A549 (cell line): ENCODE results near the gene PRKCD. TPM values are rescaled to one million over a fixed set of nuclear protein-coding genes. Genes with fewer than 3 reads are reported as not detected.

Source experiments
- ATAC-seq, 2 experiments: fragments of 200-7000 bp in 1 of 2; fragments of >200 bp in 1 of 2; cut with Nextera tagmentation in 1 of 2; cut with Tn5 transposase in 1 of 2; 3 replicates each; pipeline versions ENCODE4 v1.8.0 to v1.9.1; 2018 to 2020; ENCODE audit warnings: mild to moderate bottlenecking in 1 of 2, moderate library complexity in 1 of 2
- CTCF ChIA-PET: fragments of 300-600 bp; sonication (Branson Sonifier 250); formaldehyde crosslinking; extraction: SDS; loops from one replicate; lab custom pipeline; 2021; ENCODE audit warnings: antibody characterized with exemption, inconsistent platforms; lab: Yijun Ruan, JAX
- POLR2A ChIA-PET: fragments of 350-600 bp; formaldehyde crosslinking; extraction: SDS; loops from one replicate; lab custom pipeline; 2021; ENCODE audit warnings: antibody characterized with exemption, inconsistent platforms; lab: Yijun Ruan, JAX
- DNase-seq, 2 experiments: peaks; one replicate each; pipeline versions ENCODE4 v3.0.0 to v3.0.0-alpha.2; 2011 to 2016; ENCODE audit warnings: low read depth in 1 of 2, low spot score in 1 of 2
- FAIRE-seq: peaks from 2 replicates; lab custom pipeline; 2011; peaks lifted over from hg19 to GRCh38; lab: Jason Lieb, UNC
- H3K27ac ChIP-seq, 2 experiments: fragments of >200 bp; sonication (Bioruptor Twin); formaldehyde crosslinking; 3 replicates each; pipeline ENCODE4 v1.5.1; 2016 to 2017
- H3K4me1 ChIP-seq: fragments of >200 bp; sonication (Bioruptor Twin); formaldehyde crosslinking; 3 replicates; pipeline ENCODE4 v1.6.1; 2016
- H3K4me2 ChIP-seq: fragments of >200 bp; sonication (Bioruptor Twin); formaldehyde crosslinking; 3 replicates; pipeline ENCODE4 v1.6.1; 2016
- H3K4me3 ChIP-seq: fragments of >200 bp; sonication (Bioruptor Twin); formaldehyde crosslinking; 3 replicates; pipeline ENCODE4 v1.5.1; 2016
- H3K9me3 ChIP-seq: fragments of >200 bp; sonication (Bioruptor Twin); formaldehyde crosslinking; 3 replicates; pipeline ENCODE4 v1.6.1; 2016
- NR3C1 ChIP-seq: fragments of >200 bp; sonication (Bioruptor Twin); formaldehyde crosslinking; IDR thresholded peaks from 3 replicates; pipeline ENCODE4 v1.6.1; 2017
- POLR2AphosphoS2 ChIP-seq: conservative IDR thresholded peaks from 2 replicates; pipeline ENCODE4 v1.6.1; 2012; ENCODE audit warnings: low read length, improper control_type of control experiment, inconsistent platforms
- WGBS: methylation state at CpG from one replicate; pipeline ENCODE4 v1.1.6; 2017; ENCODE audit errors: missing lambda C conversion rate; 5-methylcytosine and 5-hydroxymethylcytosine counted together
- polyA plus RNA-seq, 4 experiments: library from polyadenylated mRNA; depleted of rRNA in 3 of 4; stranded (reverse); fragments of >200 nt; fragmentation: RNase III in 1 of 4; extraction: RNeasy Plus Mini Kit Qiagen cat#74134 plus additional on column Dnase treatment in 1 of 4; gene quantifications; 2 replicates in 3 of 4; 3 replicates in 1 of 4; pipeline ENCODE4 v1.2.3, GENCODE V29; 2011 to 2017
- TF ChIP-seq, protein P1 (sequence below): fragments of >200 bp; sonication (Bioruptor Twin); formaldehyde crosslinking; IDR thresholded peaks from 3 replicates; pipeline ENCODE4 v1.5.1; 2016
- TF ChIP-seq, protein P2 (sequence below): fragments of 200-600 bp; sonication (generic); IDR thresholded peaks from 2 replicates; pipeline ENCODE4 v1.6.1; 2016; ENCODE audit warnings: antibody characterized with exemption, mild to moderate bottlenecking, moderate library complexity

Gene PRKCD
- polyA plus RNA-seq, 2 of the 4 experiments (the other 2 are of a cell fraction), result 10.1 to 18.3 TPM

DNA sequence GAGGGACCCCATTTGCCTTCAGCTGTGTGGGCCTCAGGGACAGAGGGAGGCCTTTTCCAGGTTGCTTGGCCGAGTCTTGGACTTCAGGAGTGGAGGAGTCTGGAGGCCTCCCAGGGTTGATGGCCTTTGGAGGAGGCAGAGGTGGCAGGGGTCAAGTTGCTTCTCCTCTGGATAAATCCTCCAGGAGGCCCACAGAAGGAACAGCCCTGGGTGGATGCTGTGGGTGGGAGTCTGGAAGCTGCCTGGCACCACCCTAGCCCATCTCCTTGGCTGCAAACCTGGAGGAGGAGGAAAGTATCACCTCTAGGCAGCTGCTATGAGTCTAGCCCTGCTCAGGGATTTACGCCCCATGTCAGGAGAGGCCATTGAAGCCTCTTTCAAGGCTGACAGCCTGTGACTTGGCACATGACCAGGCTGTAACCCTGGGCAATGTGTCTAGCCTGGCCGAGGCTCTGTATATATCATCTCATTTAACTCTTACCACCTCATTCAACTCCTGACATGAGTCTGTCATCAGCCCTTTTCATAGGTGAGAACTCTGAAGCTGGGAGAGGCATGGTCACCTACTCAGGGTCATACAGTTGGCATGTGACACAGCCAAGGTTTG lies 2.9 kb upstream of the PRKCD start:
- no peak for FAIRE-seq
- TF ChIP-seq, protein P1, sequence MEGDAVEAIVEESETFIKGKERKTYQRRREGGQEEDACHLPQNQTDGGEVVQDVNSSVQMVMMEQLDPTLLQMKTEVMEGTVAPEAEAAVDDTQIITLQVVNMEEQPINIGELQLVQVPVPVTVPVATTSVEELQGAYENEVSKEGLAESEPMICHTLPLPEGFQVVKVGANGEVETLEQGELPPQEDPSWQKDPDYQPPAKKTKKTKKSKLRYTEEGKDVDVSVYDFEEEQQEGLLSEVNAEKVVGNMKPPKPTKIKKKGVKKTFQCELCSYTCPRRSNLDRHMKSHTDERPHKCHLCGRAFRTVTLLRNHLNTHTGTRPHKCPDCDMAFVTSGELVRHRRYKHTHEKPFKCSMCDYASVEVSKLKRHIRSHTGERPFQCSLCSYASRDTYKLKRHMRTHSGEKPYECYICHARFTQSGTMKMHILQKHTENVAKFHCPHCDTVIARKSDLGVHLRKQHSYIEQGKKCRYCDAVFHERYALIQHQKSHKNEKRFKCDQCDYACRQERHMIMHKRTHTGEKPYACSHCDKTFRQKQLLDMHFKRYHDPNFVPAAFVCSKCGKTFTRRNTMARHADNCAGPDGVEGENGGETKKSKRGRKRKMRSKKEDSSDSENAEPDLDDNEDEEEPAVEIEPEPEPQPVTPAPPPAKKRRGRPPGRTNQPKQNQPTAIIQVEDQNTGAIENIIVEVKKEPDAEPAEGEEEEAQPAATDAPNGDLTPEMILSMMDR, result no peak
- no peak for DNase-seq
- Histone ChIP-seq H3K4me2 (no peak overlapping the region), H3K4me1 (peaks cover 27% of the 10 kb centered on the region), H3K9me3 (no peaks in the 10 kb centered on the region), H3K4me3 (no peak overlapping the region), H3K27ac (no peak overlapping the region)
- CTCF ChIA-PET, result interaction anchor here (0.9 to 3.2 kb wide), 5 partner anchors 12 to 44 kb away, joined by 3 to 14 read pairs (median 4); no protein-coding TSS in a partner anchor
- POLR2A ChIA-PET, result no interaction called here
- WGBS, result 62% methylated on average over 3 of the region's 3 CpGs
- ATAC-seq, result no peak

- Histone ChIP-seq H3K4me1 (peaks cover 29% of the 10 kb centered on the region), H3K4me3 (no peak overlapping the region), H3K9me3 (no peaks in the 10 kb centered on the region), H3K27ac (peak overlapping the region in 1 of 2 experiments; percentile 27; a peak in 1 of 6 replicates), H3K4me2 (peak overlapping the region; percentile 85; the same call in 1 of the 3 replicates)
- ATAC-seq (no peak), FAIRE-seq (no peak), DNase-seq (no peak)
- TF ChIP-seq POLR2AphosphoS2, result no peak
- TF ChIP-seq, protein P2, sequence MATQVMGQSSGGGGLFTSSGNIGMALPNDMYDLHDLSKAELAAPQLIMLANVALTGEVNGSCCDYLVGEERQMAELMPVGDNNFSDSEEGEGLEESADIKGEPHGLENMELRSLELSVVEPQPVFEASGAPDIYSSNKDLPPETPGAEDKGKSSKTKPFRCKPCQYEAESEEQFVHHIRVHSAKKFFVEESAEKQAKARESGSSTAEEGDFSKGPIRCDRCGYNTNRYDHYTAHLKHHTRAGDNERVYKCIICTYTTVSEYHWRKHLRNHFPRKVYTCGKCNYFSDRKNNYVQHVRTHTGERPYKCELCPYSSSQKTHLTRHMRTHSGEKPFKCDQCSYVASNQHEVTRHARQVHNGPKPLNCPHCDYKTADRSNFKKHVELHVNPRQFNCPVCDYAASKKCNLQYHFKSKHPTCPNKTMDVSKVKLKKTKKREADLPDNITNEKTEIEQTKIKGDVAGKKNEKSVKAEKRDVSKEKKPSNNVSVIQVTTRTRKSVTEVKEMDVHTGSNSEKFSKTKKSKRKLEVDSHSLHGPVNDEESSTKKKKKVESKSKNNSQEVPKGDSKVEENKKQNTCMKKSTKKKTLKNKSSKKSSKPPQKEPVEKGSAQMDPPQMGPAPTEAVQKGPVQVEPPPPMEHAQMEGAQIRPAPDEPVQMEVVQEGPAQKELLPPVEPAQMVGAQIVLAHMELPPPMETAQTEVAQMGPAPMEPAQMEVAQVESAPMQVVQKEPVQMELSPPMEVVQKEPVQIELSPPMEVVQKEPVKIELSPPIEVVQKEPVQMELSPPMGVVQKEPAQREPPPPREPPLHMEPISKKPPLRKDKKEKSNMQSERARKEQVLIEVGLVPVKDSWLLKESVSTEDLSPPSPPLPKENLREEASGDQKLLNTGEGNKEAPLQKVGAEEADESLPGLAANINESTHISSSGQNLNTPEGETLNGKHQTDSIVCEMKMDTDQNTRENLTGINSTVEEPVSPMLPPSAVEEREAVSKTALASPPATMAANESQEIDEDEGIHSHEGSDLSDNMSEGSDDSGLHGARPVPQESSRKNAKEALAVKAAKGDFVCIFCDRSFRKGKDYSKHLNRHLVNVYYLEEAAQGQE, result 0 out of 2 replicates have a peak, but pooled peaks have one; percentile 25
- ChIA-PET CTCF (interaction anchor here (0.9 to 3.2 kb wide), 3 partner anchors 13 to 38 kb away, joined by 3 to 14 read pairs (median 5); no protein-coding TSS in a partner anchor), POLR2A (no interaction called here)
- WGBS, result 93% methylated on average over 2 of the region's 2 CpGs
These were observed 2.2 kb upstream of the PRKCD start for GRCh38 chr3:53158765-53159155.

GRCh38 chr3:53159156-53160060 lies 1.6 kb upstream of the PRKCD start:
- Histone ChIP-seq H3K9me3 (no peaks in the 10 kb centered on the region), H3K4me3 (no peak overlapping the region), H3K4me1 (peaks cover 29% of the 10 kb centered on the region), H3K4me2 (peak overlapping the region; percentile 85), H3K27ac (peak overlapping the region; percentile 90 to 92; a peak in 3 of 6 replicates)
- FAIRE-seq (no peak), ATAC-seq (no peak), DNase-seq (peak in 1 of 2 experiments; percentile 20)
- 68% methylated on average over 7 of the region's 9 CpGs for WGBS
- ChIA-PET CTCF (interaction anchor here (1.4 to 3.2 kb wide), 6 partner anchors 13 to 45 kb away, joined by 5 to 14 read pairs (median 7); no protein-coding TSS in a partner anchor), POLR2A (no interaction called here)
- TF ChIP-seq, protein P2, result 0 out of 2 replicates have a peak, but pooled peaks have one; percentile 8
- TF ChIP-seq NR3C1, result no peak
